ENCODE data around the gene NT5C3A.
A peak's percentile ranks its signal among the peaks of the same experiment; 100 is the strongest.
"Not testable (repeated sequence)": the region's sequence is repeated elsewhere in the genome, so short reads cannot be mapped to it uniquely, and the experiment has no call there.

NT5C3A gene

GRCh38 chr7:32971967-32972366 lies 90.6 kb downstream of the NT5C3A start:
- not testable (repeated sequence) for DNase-seq

- not testable (repeated sequence) for DNase-seq
Observed at GRCh38 chr7:32967268-32967582, 95.4 kb downstream of the NT5C3A start.

- not testable (repeated sequence) for DNase-seq
Observed at GRCh38 chr7:32966489-32967267, 95.9 kb downstream of the NT5C3A start.

GRCh38 chr7:32964461-32965159 lies 98.0 kb downstream of the NT5C3A start:
- DNase-seq = peak; percentile 67
